ENCODE results near the gene CNTN1.

DNA sequence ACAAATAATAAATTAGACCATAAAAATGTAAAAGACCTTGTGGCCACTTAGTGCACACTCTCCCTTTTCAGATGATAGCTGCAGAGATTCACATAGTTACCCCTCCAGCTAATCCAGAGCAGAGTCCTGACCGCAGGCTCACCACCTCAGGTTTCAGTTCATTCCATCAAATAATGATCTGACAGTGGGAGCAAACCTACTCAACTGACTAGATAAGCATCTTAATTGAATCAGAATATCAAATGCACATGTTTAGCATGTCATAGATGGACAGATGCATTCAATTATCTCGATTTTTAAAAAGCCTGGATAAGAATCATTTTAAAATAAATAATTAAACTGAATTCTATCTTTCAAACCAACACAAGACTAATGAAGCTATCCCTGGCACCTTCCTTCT is 253.5 kb downstream of the CNTN1 start:
- no peak for TF ChIP-seq CTCF (IDR thresholded peaks at IDR 0.05)
- TF ChIP-seq POLR2A (IDR thresholded peaks at IDR 0.05) = no peak

Measured in Peyer's patch (tissue), 4 donors.